HG03571 (cell line): Measurements from ENCODE around the gene RHO.
"Not testable (repeated sequence)": the region's sequence is repeated elsewhere in the genome, so short reads cannot be mapped to it uniquely, and the experiment has no call there.

Experiments
- ATAC-seq: cut with Tn5 transposase; IDR thresholded peaks from one replicate; pipeline ENCODE4 v1.9.1; 2021; ENCODE audit not compliant: unreplicated experiment

Gene RHO

DNA sequence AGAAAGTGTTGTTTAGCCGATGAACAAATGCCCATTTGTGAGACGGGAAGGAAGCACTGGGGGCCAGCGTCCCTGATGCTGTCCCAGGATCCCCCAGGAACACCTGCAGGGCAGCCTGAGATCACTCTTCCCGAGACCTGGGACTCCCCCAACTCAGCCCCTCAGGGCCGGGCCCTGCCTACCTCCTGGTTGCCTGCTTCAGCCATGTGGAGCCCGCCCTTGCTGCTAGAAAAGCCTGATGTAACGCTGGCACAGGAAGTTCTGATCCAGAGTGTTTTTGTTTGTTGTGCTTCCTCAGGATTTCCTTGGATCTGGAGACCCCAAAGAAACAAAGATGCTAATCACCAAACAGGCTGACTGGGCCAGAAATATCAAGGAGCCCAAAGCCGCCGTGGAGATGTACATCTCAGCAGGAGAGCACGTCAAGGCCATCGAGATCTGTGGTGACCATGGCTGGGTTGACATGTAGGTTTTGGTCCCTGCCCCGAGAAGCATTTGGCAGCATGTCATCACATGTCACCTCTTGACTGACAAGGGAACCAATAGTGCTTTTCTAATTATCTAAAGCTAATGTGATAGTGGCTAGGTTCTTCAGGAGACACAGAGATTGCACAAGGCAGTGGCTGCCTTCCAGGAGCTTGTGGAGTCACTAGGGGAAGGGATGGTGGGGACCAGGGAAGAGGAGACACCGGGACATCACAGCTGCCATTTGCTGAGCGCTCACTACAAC is 28.7 kb upstream of the RHO start:
- not testable (repeated sequence) for ATAC-seq

DNA sequence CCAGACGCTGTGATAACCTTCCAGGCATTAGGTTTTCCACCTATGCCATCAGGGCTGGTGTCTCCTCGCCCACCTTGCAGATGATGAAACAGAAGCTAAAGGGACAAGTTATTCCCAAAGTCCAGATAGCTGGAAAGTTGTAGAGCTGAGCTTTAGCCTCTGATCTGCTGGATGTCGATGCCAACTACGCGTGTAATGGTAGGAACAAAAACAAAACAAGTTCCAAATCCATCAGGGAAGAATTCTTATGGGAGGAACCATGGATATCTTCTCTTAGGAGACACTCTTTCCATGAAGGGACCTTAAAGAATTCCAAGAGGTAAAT is 28.1 kb upstream of the RHO start:
- no peak for ATAC-seq

DNA sequence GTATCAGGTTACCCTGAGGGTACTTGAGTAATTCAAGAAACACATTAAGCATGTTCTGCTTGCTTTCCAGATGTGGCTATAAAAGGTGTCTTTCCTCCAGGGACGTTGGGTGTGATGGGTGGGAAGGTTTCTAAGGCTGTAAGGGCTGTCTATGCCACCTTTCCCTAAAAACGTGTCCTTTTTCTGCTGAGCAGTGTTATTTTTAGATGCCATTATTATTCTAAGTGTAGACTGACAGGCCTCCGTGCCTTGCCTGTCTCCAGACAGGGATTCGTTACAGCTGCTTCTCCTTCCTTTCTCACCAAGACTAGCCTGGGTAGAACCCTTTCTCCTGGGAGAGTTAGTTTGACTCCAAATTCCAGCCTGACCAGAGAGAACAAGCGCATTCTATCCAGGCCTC is 26.8 kb upstream of the RHO start:
- ATAC-seq = no peak

DNA sequence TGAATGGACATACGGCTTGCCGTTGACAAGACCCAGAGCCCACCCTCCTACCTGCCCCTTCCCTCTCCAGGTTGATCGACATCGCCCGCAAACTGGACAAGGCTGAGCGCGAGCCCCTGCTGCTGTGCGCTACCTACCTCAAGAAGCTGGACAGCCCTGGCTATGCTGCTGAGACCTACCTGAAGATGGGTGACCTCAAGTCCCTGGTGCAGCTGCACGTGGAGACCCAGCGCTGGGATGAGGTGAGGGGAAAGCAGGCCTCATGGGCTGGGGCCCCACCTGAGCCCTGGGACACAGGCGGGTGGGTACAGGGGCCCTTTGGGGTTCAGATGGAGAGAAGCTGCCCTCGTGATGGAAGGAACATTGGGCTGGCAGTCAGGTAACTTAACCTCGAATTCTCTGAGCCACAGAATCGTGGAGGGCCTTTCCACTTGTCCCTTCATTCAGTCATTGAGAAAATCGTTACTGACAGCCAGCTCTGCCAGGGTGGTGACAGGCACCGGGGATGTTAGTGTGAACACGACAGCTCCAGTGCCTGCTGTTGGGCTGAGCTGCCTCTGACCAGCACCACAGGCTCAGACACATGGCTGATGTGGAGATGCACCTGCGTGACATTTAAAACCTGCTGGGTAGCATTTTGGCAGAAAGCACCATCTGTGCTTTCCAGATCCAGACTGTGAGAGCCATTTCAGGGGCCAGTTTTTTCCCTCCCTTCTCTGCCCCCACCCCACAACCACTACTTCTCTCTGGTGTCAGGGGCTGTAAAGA is 25.6 kb upstream of the RHO start:
- no peak for ATAC-seq

DNA sequence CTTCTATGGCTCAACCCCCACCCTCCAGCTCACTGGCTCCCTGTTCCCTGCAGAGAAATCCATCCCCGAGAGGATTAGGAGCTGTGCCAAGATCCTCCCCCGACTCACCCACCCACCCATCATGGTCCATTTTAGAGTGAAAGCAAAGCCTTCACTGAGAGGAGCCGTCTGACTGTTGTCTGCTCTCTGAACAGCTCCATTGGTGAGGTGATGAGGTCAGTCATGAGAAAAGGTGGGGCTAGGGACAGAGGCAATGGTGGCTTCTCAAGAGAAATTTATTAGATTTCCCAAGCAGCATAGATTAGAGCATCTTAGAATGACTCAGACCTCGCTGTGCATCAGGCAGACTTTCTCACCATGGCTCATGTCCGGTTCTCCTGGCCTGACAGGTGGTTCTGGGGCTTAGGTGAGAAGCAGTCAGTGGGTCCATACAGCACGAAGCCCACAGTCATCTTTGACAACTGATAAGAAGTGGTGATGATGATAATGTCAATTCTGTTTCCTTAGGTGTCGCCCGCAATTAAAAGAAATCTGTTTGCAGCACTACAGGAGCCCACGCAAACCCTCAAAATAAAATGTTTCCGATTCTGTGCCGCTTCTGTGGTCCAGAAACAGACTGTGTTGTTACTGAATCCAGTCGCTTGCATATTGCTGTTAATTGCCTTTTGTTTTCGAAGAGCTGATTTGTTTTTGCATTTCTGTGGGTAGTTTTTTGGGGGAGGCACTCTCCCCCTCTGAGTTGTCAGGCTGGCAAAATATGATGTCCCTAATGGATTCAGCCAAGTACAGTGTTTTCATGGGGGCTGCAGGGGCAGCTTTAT is 24.8 kb upstream of the RHO start:
- no peak for ATAC-seq

DNA sequence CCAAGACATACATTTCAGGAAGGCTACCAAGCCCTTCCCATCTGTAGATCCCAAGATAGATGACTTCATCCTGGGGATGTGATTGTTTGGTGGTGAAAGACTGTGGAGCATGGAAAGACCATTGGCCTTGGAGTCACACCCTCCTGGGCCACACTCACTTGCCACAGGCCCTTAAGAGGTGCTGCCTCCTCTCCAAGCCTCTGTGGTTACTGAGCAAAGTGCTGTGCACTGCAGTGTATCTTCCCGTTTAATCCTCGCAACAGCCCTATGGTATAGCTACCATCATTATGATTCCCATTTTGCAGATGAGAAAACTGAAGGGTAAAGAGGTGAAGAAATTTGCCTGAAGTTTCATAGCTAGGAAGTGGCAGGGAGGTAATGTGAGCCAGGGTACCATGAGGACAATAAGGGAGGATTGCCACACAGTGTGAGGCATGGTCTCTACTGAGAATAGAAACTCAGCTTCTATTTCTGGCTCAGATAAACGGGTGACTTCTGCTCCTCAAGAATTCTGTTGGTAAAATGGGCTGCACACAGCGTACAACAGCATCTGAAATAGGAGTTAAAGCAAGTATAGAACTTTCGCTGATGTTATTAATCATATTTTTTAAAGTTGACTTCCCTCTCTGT is 23.9 kb upstream of the RHO start:
- ATAC-seq = no peak

DNA sequence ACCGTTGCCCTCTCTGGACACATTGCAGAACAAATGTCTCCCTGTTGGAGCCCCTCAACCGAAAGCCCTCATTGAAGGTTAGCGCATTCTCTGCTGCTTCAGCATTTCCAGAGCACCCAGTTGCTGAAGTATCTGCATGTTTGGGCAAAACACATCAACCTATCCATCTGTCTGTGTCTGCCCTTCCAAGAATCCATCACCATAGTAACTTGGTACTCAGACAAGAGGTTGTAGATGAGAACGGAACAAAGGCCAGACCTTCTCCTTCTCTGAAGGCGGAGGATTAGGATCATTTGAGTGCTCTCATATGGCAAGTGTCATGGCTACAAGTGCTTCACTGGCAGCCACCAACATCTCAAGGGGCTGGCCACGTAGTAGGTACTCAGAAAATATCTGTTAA is 23.1 kb upstream of the RHO start:
- ATAC-seq = no peak

DNA sequence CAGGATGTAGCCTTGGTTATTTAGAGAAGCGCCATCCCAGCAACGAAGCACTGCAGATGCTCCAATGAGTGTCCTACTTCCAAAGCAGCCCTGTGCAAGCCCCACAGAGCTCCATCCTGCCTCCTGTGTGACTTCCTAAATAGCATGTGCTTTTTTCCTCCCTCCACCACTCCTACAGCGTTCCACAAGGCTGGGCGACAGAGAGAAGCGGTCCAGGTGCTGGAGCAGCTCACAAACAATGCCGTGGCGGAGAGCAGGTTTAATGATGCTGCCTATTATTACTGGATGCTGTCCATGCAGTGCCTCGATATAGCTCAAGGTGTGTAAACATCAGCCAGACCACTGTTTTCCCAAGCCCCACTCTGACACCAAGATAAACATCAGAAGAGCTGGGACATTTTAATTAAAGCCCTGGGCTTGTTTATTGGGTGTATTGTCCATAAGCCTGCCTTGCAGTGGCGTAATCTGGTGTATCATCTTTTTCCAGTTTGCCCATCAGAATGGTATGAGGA is 22.2 kb upstream of the RHO start:
- no peak for ATAC-seq

DNA sequence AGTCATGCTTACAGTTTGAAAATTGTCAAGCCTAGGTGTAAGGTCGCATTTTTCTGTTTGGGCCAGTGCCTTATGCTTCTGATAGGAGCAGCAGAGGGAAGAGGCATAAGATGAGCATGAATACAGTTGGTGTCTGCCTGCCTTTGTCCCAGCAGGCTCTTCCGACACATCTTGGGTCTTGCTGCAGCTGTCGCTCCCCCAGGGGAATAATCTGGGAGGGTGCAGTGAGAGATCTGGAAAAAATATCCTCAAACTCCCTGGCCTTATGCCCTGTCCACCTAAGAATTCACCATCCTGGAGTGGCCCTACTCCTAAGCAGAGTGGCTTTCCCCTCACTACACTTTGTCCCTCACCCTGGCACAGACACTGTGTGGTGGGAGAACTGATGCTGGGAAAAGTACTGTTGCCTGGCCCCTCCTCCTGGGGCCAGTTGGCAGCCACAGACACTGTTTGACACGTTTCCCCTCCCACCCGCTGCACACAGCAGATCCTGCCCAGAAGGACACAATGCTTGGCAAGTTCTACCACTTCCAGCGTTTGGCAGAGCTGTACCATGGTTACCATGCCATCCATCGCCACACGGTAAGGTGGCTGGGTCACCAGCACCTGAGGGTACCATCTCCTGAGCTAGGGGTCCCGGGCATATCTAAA is 21.1 kb upstream of the RHO start:
- ATAC-seq = no peak

DNA sequence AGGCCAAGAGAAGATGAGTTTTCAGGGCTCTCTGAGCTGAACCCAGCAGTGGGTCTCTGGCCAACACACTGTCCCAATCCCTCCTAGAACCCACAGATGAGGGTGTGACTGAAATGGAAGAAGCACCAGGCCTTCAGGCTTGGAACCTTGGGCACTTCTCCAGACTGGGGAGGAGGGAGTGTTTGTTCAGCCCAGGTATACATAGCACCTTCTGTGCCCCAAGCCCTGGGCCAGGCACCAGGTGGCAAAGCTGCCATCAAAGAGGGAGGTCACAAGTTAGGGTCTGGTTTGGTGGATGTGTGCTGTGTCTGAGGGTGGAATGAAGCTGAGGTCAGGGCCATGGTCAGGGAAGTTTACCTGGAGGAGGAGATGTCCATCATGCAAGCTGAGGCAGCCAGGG is 15.8 kb upstream of the RHO start:
- no peak for ATAC-seq

DNA sequence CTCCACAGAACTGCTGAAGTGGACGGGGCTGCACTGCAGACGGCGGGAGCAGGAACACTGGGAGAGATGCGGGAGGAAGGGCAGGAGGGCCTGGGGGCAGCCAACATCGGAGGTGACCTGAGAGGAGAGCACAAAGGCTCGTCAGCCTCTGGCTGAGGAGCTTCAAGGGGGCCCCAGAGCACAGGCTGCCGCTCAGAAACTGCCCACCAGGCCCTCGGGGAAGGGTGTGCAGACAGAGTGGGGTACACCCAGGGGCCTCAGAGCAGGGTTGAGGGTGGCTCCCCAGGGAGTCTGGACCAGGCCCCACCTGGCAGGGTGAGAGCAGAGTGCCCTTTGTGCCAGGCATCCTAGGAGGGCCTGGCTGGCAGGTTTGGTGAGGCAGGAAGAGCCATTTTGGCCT is 14.7 kb upstream of the RHO start:
- no peak for ATAC-seq

DNA sequence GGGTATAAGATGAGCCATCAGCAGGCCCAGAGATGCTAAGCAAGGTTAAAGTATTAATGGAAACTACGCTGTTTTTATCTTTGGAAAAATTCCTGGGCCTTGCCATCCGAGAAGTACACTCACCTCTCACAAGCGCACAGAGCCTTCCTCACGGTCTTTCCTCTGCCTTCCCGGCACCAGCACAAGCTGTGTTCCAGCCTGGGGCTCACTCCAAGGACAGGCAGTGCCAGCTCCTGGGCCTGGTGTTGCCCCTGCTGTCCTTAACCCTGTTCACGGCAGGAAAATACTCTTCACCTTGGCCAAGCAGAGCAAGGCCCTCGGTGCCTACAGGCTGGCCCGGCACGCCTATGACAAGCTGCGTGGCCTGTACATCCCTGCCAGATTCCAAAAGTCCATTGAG is 14.3 kb upstream of the RHO start:
- ATAC-seq = no peak

DNA sequence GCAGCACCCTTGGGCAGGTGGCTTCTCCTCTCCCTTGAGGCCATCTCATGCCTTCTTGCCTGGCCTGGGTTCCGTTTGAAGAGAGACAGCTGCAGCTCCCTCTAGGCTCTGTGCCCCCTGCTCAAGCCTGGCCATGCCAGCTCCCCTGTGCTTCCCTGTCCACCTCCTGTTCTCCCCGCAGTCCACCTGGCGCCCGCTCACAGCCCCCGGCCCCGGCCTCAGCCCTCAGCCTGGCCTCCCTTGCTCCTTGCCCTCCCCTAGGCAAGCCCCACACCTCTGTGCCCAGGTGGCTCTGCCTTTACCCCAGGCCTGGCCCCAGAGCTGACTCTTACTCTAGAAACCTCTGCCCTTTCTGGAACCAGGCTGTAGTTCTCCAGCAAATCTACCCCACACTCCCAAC is 13.9 kb upstream of the RHO start:
- ATAC-seq = no peak

DNA sequence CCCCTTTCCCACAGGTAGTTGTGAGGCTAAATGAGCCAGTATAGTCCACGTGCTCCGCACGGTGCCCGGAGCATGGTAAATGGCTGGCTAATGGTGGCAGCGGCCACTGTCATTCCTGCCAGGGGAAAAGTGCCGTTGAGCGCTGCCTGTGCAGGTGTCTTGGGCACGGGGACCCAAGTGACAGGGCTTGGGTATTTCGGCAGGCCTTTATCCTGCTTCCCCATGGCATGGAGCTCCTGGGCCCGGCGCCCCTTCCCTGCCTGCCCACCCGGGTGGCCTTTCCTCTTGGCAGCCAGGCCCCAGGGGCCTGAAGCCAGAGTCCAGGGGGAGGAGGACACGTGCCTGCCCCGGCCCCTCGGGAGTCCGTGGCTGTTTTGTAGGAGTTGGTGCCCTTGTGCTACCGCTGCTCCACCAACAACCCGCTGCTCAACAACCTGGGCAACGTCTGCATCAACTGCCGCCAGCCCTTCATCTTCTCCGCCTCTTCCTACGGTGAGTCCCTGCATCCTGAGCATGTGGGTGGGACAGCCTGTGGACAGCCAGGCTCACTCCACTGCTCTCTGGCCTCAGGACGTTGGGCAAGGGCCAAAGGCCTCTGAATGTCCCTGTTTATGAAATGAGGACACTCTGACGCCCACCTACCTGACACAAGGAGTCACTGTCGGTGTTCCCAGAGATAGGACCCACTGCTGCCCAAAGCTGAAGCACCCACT is 13.2 kb upstream of the RHO start:
- not testable (repeated sequence) for ATAC-seq

DNA sequence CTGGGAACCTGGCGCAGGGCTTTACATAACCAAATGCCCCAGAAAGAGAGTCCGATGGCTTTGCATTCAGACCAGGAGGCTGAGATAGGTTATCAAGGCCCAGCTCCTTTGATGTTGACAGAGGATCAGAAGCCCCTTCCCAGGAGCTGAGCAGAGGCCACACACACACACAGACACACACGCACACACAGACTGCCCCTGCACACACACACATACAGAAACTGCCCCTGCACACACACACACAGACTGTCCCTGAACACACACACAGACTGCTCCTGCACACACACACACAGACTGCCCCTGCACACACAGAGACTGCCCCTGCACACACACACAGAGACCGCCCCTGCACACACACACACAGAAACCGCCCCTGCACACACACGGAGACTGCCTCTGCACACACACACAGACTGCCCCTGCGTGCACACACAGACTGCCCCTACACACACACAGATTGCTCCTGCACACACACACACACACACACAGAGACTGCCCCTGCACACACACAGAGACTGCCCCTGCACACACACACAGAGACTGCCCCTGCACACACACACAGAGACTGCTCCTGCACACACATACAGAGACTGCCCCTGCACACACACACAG is 12.5 kb upstream of the RHO start:
- ATAC-seq = not testable (repeated sequence)

DNA sequence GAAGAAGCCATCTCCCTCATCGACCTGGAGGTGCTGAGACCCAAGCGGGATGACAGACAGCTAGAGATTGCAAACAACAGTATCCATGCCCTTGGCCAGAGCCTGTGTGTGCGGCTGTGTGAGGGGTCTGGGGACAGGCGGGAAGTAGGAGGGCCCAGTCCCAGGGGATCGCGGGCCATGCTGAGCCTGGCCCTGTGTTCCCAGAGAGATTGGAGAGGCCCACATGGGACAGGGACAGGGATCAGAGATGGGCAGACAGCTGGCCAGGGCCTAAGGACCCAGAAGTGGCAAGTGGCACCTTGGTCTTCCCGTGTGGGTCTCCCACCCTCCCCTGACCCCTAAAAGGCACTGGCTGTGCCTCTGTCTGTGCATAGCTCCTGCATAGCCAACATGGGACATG is 10.9 kb upstream of the RHO start:
- no peak for ATAC-seq

DNA sequence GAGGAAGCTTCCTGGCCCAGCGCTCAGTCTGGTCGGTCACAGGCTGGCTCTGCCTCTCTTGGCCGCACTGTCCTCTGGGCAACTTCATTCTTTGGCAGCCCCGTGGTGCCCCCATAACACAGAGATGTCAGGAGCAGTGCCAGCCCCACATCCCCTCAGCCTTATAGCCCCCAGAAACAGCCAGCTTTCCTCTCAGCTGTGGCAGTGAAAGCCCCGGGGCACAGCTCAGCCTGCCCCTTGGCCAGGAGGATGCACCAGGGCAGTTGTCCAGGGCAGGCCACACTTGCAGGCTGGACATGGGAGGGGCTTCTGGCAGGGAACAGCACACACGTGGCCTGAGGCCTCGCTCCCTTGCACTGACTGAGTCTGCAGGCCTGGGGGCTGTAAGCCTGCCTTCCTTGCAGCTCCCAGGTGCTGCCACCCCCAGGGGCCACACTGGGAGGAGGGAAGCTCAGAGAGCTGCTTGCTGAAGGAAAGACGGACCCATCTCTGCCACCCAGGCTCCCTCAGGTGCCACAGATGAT is 10.3 kb upstream of the RHO start:
- no peak for ATAC-seq

DNA sequence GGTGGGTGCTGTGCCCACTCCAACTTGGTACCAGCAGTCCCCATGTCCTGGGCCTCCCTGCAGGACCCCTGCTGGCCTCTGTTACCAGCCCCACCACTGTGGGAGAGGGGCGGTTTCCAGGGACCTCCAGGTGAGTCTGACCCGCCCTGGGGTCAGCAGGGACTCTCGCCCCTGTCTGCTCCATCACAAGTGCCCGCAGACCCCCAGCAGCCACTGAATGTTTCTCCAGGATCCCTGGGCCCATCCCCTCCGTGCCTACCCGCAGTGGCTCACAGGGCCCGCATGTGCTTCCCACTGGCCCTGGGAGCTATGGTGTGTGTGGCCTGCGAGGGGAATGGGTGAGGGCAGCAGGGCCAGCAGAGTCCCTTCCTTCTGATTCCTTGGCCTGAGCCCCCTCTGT is 9.9 kb upstream of the RHO start:
- ATAC-seq = no peak

DNA sequence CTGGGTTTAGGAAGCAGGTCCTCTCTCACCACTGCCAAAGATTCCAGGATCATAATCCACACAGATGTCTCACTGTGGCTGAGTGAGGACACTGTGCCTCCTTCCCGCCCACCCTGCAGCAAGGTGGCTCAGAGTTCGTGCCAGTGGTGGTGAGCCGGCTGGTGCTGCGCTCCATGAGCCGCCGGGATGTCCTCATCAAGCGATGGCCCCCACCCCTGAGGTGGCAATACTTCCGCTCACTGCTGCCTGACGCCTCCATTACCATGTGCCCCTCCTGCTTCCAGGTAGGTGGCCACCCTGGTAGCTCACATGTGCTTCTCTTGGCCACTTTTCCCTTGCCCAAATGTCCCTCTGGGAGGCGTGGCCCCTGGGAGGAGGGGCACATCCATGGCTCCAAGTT is 9.0 kb upstream of the RHO start:
- no peak for ATAC-seq
